ENCODE data around the gene CCDC136.

The CCDC136 gene

DNA sequence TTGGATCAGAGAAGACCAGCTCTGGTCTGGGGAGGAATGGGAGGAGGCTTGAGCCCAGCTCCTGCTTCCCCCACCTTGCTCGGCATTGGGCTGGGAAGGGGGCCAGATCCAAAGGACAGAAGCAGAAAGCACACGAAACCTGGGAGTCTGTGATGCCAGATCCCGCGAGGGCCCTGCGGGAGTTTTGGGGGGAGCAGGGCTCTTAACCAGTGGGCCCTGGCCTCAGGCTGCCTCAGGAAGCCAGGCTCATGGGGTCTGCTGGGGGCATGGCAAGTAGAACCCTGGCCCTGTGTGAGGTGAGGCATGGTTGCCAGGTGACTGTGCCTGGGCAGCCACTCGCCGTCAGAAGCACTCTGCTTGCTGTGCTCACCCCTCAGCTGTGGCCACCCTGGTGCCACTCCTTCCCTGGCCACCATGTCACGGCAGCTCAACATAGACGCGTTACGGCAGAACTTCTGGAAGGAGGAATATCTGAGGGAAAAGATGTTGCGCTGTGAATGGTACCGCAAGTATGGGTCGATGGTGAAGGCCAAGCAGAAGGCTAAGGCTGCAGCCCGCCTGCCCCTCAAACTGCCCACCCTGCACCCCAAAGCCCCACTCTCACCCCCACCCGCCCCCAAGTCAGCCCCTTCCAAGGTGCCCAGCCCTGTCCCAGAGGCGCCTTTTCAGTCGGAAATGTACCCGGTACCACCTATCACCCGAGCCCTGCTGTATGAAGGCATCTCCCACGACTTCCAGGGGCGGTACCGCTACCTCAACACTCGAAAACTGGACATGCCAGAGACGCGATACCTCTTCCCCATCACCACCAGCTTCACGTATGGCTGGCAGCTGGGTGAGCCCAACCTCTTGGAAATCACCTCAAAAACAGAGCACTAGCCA lies 74.5 kb downstream of the CCDC136 start:
- DNase-seq: no peak

GRCh38 chr7:128867241-128867640 lies 75.5 kb downstream of the CCDC136 start:
- DNase-seq: no peak

GRCh38 chr7:128867842-128868623 lies 76.3 kb downstream of the CCDC136 start:
- DNase-seq: no peak

DNA sequence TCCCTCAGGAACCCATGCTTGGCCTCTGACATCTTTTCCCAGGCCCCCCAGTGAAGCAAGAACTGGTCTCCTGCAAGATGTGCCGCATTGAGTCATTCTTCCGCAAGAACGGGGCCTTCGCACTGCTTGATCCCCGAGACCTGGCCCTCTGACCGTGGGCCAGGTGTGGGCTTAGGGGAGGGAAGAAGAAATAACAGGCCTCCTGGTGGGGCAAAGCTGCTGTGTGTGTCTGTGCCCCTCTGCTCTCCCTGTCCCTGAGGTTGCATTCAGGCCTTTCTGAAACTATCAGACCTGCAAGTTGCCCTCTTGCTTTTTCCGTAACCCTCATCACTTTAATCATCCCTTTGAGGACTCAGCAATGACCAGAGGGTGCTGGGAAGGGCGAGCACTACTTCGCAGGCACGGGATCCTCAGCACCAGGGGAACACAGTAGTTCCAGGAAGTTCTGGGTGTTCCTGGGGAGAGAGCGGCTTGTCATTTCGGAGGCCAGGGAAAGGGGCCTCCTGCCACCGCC lies 76.9 kb downstream of the CCDC136 start:
- peak in 1 of 2 experiments; percentile 26 for DNase-seq

- peak; percentile 67 to 72 for DNase-seq
Observed at GRCh38 chr7:128869138-128869943, 77.6 kb downstream of the CCDC136 start.

- DNase-seq: peak in 1 of 2 experiments; percentile 49
Observed at GRCh38 chr7:128869944-128870285, 78.1 kb downstream of the CCDC136 start.

GRCh38 chr7:128871050-128871449 lies 79.3 kb downstream of the CCDC136 start:
- no peak for DNase-seq
